ENCODE data around the gene MYZAP. TPM values are rescaled to one million over a fixed set of nuclear protein-coding genes. Genes with fewer than 3 reads are reported as not detected.

MYZAP gene
- total RNA-seq, 4 donors from 2014 or later: 0.98 to 9.3 (median 2.7) TPM

DNA sequence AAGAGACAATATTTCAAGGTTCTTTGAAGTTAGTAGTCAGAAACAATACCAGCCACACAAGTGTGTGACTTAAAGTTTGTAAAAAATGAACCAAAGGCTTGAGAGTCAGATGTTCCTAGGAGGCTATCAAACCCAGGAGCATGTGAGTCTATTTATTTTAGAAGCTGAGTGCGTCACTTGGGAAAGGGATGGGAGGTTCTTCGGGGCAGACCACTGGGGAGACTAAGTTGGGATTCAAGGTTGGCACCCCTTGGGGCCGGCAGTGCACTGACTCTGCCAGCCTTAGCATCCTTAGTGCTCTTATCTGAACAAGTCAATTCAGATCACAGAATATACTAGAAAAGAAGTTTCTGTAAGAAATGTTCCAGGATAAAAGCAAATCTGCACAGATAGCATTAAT lies 64.7 kb downstream of the MYZAP start:
- no peak for DNase-seq (ENCODE audit: low spot score in 2 of 2)
- no peak overlapping the region for H3K27ac ChIP-seq
- whole genome bisulfite sequencing, 2 donors: 86 to 93% methylated on average over 3 of the region's 3 CpGs
- H3K36me3 ChIP-seq: no peaks in the 10 kb centered on the region
- no peaks in the 10 kb centered on the region for H3K27me3 ChIP-seq
- no peaks in the 10 kb centered on the region for H3K9me3 ChIP-seq
- H3K4me1 ChIP-seq: no peaks in the 10 kb centered on the region
- H3K4me3 ChIP-seq: no peak overlapping the region
- TF ChIP-seq POLR2A (IDR thresholded peaks at IDR 0.05): no peak
- no peak for TF ChIP-seq EP300 (IDR thresholded peaks at IDR 0.05)
- TF ChIP-seq, protein P1, sequence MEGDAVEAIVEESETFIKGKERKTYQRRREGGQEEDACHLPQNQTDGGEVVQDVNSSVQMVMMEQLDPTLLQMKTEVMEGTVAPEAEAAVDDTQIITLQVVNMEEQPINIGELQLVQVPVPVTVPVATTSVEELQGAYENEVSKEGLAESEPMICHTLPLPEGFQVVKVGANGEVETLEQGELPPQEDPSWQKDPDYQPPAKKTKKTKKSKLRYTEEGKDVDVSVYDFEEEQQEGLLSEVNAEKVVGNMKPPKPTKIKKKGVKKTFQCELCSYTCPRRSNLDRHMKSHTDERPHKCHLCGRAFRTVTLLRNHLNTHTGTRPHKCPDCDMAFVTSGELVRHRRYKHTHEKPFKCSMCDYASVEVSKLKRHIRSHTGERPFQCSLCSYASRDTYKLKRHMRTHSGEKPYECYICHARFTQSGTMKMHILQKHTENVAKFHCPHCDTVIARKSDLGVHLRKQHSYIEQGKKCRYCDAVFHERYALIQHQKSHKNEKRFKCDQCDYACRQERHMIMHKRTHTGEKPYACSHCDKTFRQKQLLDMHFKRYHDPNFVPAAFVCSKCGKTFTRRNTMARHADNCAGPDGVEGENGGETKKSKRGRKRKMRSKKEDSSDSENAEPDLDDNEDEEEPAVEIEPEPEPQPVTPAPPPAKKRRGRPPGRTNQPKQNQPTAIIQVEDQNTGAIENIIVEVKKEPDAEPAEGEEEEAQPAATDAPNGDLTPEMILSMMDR (IDR thresholded peaks at IDR 0.05): no peak

DNA sequence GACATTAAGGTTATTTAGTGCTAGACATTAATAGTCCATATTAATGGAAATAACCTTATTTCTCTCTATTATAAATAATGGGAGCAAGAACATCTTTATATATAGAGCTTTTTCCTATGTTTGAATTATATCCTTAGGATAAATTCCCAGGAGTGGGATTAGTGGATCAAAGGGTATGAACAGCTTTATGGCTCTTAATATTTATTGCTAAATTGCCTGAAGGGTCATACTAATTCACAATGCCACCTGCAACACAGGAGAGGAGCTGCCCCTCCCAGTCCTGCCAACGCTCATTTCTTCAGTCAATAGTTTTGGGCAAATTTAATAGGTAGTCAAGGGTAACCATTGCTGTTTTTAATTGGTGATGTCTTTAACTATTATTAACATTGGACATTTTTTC lies 65.9 kb downstream of the MYZAP start:
- H3K27me3 ChIP-seq: no peaks in the 10 kb centered on the region
- WGBS, 2 donors: 73 to 81% methylated on average over 1 of the region's 1 CpG
- no peak overlapping the region for H3K27ac ChIP-seq
- TF ChIP-seq EP300 (IDR thresholded peaks at IDR 0.05) (no peak), POLR2A (IDR thresholded peaks at IDR 0.05) (no peak)
- TF ChIP-seq, protein P1 (IDR thresholded peaks at IDR 0.05): no peak
- no peak overlapping the region for H3K4me3 ChIP-seq
- H3K36me3 ChIP-seq: no peaks in the 10 kb centered on the region
- no peaks in the 10 kb centered on the region for H3K9me3 ChIP-seq
- no peaks in the 10 kb centered on the region for H3K4me1 ChIP-seq
- no peak for DNase-seq (ENCODE audit: low spot score in 2 of 2)

DNA sequence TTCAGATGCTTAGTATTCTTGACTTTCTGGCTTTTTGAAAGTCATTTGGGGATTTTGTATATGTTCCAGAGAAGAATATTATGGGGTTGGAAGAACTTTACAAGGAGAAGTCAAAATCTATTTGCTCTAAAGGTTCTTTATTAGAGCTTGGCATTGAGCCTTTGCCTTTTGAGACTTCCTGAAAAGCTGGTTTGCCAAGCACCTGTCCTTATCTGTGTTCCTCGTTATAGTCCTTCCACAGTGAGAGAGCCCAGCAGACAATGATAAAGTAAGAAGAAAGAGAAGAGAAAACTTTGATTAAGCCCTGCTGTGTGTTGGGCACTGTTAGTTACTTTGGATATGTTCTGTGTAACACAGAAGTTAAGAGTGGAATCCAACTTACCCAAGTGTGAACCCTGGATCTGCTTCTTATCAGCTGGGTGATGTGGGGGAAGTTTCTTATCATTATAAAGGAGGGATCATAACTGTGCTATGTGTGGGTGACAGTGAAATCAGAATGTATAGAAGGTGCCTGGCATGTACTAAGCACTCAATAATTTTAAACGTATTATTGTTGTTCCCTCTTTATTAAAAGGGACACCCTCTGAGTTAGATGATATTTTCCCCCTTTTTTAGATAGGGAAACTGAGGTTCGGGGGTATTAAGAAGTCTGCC lies 70.5 kb downstream of the MYZAP start:
- Histone ChIP-seq H3K27ac (no peak overlapping the region), H3K9me3 (no peaks in the 10 kb centered on the region), H3K36me3 (no peaks in the 10 kb centered on the region), H3K27me3 (no peaks in the 10 kb centered on the region), H3K4me3 (no peak overlapping the region), H3K4me1 (peaks cover 0 to 4% (median 0%) of the 10 kb centered on the region in 4 donors)
- no peak for TF ChIP-seq POLR2A (IDR thresholded peaks at IDR 0.05)
- no peak for TF ChIP-seq EP300 (IDR thresholded peaks at IDR 0.05)
- TF ChIP-seq, protein P1 (IDR thresholded peaks at IDR 0.05): no peak
- no peak for DNase-seq (ENCODE audit: low spot score in 2 of 2)
- 84 to 87% methylated on average over 3 of the region's 3 CpGs for WGBS, 2 donors

DNA sequence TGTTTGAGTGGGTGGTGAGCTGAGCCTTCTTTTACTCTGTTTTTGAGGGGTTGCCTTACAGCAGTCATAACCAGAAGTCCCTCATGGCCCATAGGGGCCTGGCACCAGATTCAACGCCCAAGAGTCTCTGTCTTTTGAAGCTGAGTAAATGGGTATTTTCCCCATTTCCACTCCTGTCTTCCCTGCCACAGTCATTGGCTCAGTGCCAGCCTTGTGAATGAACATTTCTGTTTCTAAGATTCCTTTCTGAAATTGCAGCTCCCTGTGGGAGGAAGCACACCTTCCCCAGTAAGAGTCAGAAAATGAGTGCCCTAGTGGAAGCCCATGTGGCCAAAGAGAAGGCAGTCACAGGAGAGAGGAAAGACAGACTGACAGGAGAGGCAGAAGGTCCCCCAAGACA lies 71.1 kb downstream of the MYZAP start:
- 75 to 100% methylated on average over 1 of the region's 1 CpG for WGBS, 2 donors

DNA sequence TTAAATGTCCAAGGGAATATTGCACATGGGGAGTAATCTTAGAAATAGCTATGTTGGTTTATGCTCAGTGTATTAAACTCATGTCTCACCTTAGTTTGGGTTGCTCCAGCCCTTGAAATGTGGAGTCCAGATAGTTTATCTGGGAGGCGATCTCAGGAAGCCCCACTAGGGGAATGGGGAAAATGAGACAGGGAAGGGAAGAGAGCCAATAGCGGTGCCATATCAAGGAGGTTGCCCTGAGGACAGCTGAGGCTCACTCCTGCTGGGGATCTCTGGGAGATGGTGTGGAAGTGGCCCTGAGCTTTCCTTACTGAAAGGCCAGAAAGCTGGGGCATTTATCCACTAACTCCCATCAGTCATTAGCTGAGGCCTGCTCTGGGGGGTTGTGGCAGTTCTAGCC lies 71.6 kb downstream of the MYZAP start:
- TF ChIP-seq, protein P1 (IDR thresholded peaks at IDR 0.05): no peak
- TF ChIP-seq EP300 (IDR thresholded peaks at IDR 0.05): no peak
- TF ChIP-seq POLR2A (IDR thresholded peaks at IDR 0.05): no peak
- Histone ChIP-seq H3K4me1 (peaks cover 0 to 14% (median 0%) of the 10 kb centered on the region in 4 donors), H3K36me3 (no peaks in the 10 kb centered on the region), H3K4me3 (no peak overlapping the region), H3K27ac (no peak overlapping the region), H3K27me3 (no peaks in the 10 kb centered on the region), H3K9me3 (no peaks in the 10 kb centered on the region)
- DNase-seq (ENCODE audit: low spot score in 2 of 2): no peak
- 89 to 95% methylated on average over 2 of the region's 2 CpGs for WGBS, 2 donors

More for the DNA sequence above, 71.1 kb downstream of the MYZAP start:
- H3K9me3 ChIP-seq: no peaks in the 10 kb centered on the region
- H3K27ac ChIP-seq: no peak overlapping the region
- TF ChIP-seq EP300 (IDR thresholded peaks at IDR 0.05) (no peak), POLR2A (IDR thresholded peaks at IDR 0.05) (no peak)
- TF ChIP-seq, protein P1 (IDR thresholded peaks at IDR 0.05): no peak
- DNase-seq (ENCODE audit: low spot score in 2 of 2): no peak
- no peaks in the 10 kb centered on the region for H3K27me3 ChIP-seq
- H3K4me3 ChIP-seq: no peak overlapping the region
- no peaks in the 10 kb centered on the region for H3K36me3 ChIP-seq
- H3K4me1 ChIP-seq: peaks cover 0 to 10% (median 0%) of the 10 kb centered on the region in 4 donors
